Osteoblast (primary cell): ENCODE measurements around the gene TARBP2. TPM values are rescaled to one million over a fixed set of nuclear protein-coding genes. Genes with fewer than 3 reads are reported as not detected.
A peak's percentile ranks its signal among the peaks of the same experiment; 100 is the strongest.
"Not testable (repeated sequence)": the region's sequence is repeated elsewhere in the genome, so short reads cannot be mapped to it uniquely, and the experiment has no call there.

Experiments
- DNase-seq: peaks from one replicate; pipeline ENCODE4 v3.0.0; 2011; ENCODE audit warnings: low spot score, mixed read lengths; ENCODE audit not compliant: insufficient read length; ENCODE audit errors: missing footprints
- H2AFZ ChIP-seq: 2 replicates; pipeline ENCODE4 v1.6.0; 2011; ENCODE audit warnings: mild to moderate bottlenecking, low read length
- H3K27ac ChIP-seq: 2 replicates; pipeline ENCODE4 v1.5.1; 2011; ENCODE audit warnings: mild to moderate bottlenecking, low read depth, low read length, moderate library complexity
- H3K27me3 ChIP-seq: 2 replicates; pipeline ENCODE4 v1.6.0; 2012; ENCODE audit warnings: mild to moderate bottlenecking, control low read depth, inconsistent platforms, low read length, moderate library complexity; ENCODE audit not compliant: insufficient read depth
- H3K36me3 ChIP-seq: 2 replicates; pipeline ENCODE4 v1.5.1; 2011; ENCODE audit warnings: mild to moderate bottlenecking, low read length, control low read depth, moderate library complexity; ENCODE audit not compliant: insufficient read depth
- H3K4me1 ChIP-seq: 2 replicates; pipeline ENCODE4 v1.5.1; 2011; ENCODE audit warnings: mild to moderate bottlenecking, low read length, control low read depth, moderate library complexity; ENCODE audit not compliant: insufficient read depth
- H3K4me2 ChIP-seq: 2 replicates; pipeline ENCODE4 v1.6.0; 2011; ENCODE audit warnings: mild to moderate bottlenecking, low read length; ENCODE audit not compliant: insufficient read depth
- H3K4me3 ChIP-seq: fragments of 200-600 bp; sonication (generic); 3 replicates; pipeline ENCODE4 v1.5.1; 2012; ENCODE audit warnings: mild to moderate bottlenecking, low read length, inconsistent platforms; ENCODE audit not compliant: insufficient read depth
- H3K79me2 ChIP-seq: 2 replicates; pipeline ENCODE4 v1.6.0; 2012; ENCODE audit warnings: mild to moderate bottlenecking, low read length, control low read depth, inconsistent platforms; ENCODE audit not compliant: insufficient read depth
- H3K9me3 ChIP-seq: 2 replicates; pipeline ENCODE4 v1.5.1; 2011; ENCODE audit warnings: low read depth, low read length, control low read depth
- H4K20me1 ChIP-seq: 2 replicates; pipeline ENCODE4 v1.6.0; 2012; ENCODE audit warnings: mild to moderate bottlenecking, low read length, control low read depth; ENCODE audit not compliant: insufficient read depth
- total RNA-seq: library from RNA; depleted of rRNA; stranded (reverse); fragments of >200 nt; gene quantifications from 2 replicates; pipeline ENCODE4 v1.2.3, GENCODE V29; 2012
- TF ChIP-seq, protein P1 (sequence below): IDR thresholded peaks from 2 replicates; pipeline ENCODE4 v1.5.1; 2011; ENCODE audit warnings: mild to moderate bottlenecking, low read depth, low read length, moderate library complexity; ENCODE audit errors: extremely low read depth

TARBP2 gene
- total RNA-seq, 1 donor = 35.5 TPM

DNA sequence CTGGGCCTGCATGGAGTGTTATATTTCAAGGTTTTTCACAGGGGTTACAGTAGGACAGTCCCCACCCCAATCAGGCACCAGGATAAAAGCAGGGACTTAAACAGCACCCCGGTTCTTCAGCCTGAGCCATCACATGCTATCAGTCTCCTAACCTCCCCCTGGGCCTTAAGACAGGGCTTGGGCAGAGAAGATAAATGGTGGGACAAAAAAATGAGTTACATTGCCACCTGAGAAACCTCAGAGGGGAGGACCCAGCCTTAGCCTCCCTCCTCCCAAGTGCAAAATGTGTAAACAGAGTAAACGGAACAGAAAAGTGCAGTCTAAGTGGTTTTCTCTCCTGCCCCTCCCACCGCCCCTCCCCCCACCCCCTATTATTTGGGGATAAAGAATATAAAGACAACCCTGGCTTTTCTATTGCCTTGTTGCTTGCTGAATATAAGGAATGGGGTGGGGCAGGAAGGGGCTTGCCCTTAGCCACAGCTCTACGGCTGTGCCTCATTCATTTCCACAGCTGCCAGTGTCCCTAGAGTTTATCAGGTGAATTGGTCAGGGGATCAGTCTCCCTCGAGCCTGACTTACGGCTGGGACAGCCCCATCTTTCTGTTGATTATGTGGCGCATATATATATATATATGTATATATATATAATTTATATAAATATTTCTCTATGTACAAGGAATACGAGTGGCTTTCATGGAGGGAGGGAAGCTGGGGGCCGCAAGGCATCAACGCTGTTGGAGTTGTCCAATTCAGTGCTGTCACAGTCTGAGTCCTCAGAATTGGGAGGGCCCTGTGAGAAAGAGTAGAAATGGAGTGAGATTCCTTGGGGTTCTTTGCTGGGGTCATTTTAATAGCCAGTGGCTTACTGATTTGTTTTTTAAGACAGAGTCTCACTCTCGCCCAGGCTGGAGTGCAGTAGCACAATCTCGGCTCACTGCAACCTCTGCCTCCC is 20.3 kb upstream of the TARBP2 start:
- H4K20me1 ChIP-seq = peaks cover 68% of the 10 kb centered on the region
- no peak overlapping the region for H3K4me3 ChIP-seq
- H3K9me3 ChIP-seq = no peaks in the 10 kb centered on the region
- H3K36me3 ChIP-seq = peaks cover 96% of the 10 kb centered on the region
- H3K4me2 ChIP-seq = no peak overlapping the region
- H3K79me2 ChIP-seq = peaks cover 36% of the 10 kb centered on the region
- peak; percentile 66 for DNase-seq
- H2AFZ ChIP-seq = no peak overlapping the region
- H3K27me3 ChIP-seq = no peaks in the 10 kb centered on the region
- H3K27ac ChIP-seq = peak overlapping the region; percentile 60
- H3K4me1 ChIP-seq = peaks cover 58% of the 10 kb centered on the region
- TF ChIP-seq, protein P1, sequence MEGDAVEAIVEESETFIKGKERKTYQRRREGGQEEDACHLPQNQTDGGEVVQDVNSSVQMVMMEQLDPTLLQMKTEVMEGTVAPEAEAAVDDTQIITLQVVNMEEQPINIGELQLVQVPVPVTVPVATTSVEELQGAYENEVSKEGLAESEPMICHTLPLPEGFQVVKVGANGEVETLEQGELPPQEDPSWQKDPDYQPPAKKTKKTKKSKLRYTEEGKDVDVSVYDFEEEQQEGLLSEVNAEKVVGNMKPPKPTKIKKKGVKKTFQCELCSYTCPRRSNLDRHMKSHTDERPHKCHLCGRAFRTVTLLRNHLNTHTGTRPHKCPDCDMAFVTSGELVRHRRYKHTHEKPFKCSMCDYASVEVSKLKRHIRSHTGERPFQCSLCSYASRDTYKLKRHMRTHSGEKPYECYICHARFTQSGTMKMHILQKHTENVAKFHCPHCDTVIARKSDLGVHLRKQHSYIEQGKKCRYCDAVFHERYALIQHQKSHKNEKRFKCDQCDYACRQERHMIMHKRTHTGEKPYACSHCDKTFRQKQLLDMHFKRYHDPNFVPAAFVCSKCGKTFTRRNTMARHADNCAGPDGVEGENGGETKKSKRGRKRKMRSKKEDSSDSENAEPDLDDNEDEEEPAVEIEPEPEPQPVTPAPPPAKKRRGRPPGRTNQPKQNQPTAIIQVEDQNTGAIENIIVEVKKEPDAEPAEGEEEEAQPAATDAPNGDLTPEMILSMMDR = no peak

DNA sequence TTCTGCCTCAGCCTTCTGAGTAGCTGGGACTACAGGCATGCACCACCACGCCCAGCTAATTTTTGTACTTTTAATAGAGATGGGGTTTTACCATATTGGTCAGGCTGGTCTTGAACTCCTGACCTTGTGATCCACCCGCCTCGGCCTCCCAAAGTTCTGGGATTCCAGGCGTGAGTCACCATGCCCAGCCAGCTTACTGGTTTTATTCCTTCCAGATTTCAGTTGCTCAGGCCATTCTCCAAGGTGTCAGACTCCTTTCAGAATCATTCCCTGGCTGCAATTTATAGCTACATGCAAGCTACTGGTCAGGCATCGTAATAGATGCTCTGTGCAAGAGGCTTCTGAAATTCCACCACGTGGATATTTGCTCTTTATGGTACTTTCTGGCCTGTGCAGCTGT is 19.6 kb upstream of the TARBP2 start:
- H3K79me2 ChIP-seq = peaks cover 36% of the 10 kb centered on the region
- peak overlapping the region; percentile 54 for H3K27ac ChIP-seq
- not testable (repeated sequence) for H3K9me3 ChIP-seq, H2AFZ ChIP-seq, H3K27me3 ChIP-seq, H3K4me3 ChIP-seq, H3K4me2 ChIP-seq
- H3K4me1 ChIP-seq = peaks cover 51% of the 10 kb centered on the region
- peaks cover 96% of the 10 kb centered on the region for H3K36me3 ChIP-seq
- peak; percentile 92 for DNase-seq
- peaks cover 67% of the 10 kb centered on the region for H4K20me1 ChIP-seq

GRCh38 chr12:53481939-53482586 is 19.0 kb upstream of the TARBP2 start:
- TF ChIP-seq, protein P1 = peak; percentile 27
- no peak overlapping the region for H3K4me3 ChIP-seq
- no peak overlapping the region for H2AFZ ChIP-seq
- H3K4me1 ChIP-seq = peaks cover 46% of the 10 kb centered on the region
- no peak overlapping the region for H3K4me2 ChIP-seq
- H3K36me3 ChIP-seq = peaks cover 96% of the 10 kb centered on the region
- peaks cover 67% of the 10 kb centered on the region for H4K20me1 ChIP-seq
- H3K9me3 ChIP-seq = no peaks in the 10 kb centered on the region
- H3K27ac ChIP-seq = peak overlapping the region; percentile 54
- H3K27me3 ChIP-seq = no peaks in the 10 kb centered on the region
- DNase-seq = peak; percentile 62
- H3K79me2 ChIP-seq = peaks cover 36% of the 10 kb centered on the region

GRCh38 chr12:53482626-53483168 is 18.4 kb upstream of the TARBP2 start:
- Histone ChIP-seq H3K27me3 (no peaks in the 10 kb centered on the region), H4K20me1 (peaks cover 69% of the 10 kb centered on the region), H3K4me3 (no peak overlapping the region), H3K79me2 (peaks cover 39% of the 10 kb centered on the region), H3K36me3 (peaks cover 98% of the 10 kb centered on the region), H3K4me1 (peaks cover 42% of the 10 kb centered on the region), H3K27ac (peak overlapping the region; percentile 54), H3K9me3 (no peaks in the 10 kb centered on the region), H2AFZ (no peak overlapping the region), H3K4me2 (no peak overlapping the region)
- TF ChIP-seq, protein P1 = no peak
- DNase-seq = peak; percentile 32
